ENCODE results near the gene ZNF468. TPM values are rescaled to one million over a fixed set of nuclear protein-coding genes. Genes with fewer than 3 reads are reported as not detected.

ZNF468 gene
- total and polyA plus RNA-seq, 7 donors = 6.9 to 17.1 (median 10.8) TPM

GRCh38 chr19:52789440-52789839, 68.0 kb downstream of the ZNF468 start:
- Histone ChIP-seq H3K9me3 (peaks cover 0 to 3% (median 0%) of the 10 kb centered on the region in 4 donors), H3K4me1 (peaks cover 0 to 18% (median 13%) of the 10 kb centered on the region in 4 donors), H3K27ac (no peak overlapping the region), H3K36me3 (no peaks in the 10 kb centered on the region), H3K4me3 (no peak overlapping the region), H3K27me3 (no peaks in the 10 kb centered on the region)
- DNase-seq = no peak
- 94% methylated on average over 6 of the region's 6 CpGs for WGBS, 2 donors
- no peak for TF ChIP-seq CTCF (IDR thresholded peaks at IDR 0.05)
- no peak for TF ChIP-seq POLR2AphosphoS5 (IDR thresholded peaks at IDR 0.05)
- no peak for TF ChIP-seq EP300 (IDR thresholded peaks at IDR 0.05)
- no peak for TF ChIP-seq POLR2A (IDR thresholded peaks at IDR 0.05)
- intact Hi-C loops (cut with DNase I) = loop anchor here (5.0 kb wide), 1 partner anchor 68 kb away; the partner anchor contains the start of gene ZNF468

Small RNAs within 50 kb of the gene (small RNA-seq; reads per million reads assigned to genes)
- gene ZNF320 = 0 to 0.51 (median 0) reads per million in 3 donors

Other genes starting within 250 kb of the ZNF468 start
- 10 to 100 TPM; 49.2 to 96.7 (median 55.9) TPM for gene ZNF83, start 219.3 kb downstream of the ZNF468 start, total RNA-seq
- 10 to 100 TPM in 2 of 3 donors, 1 to 10 TPM in 1; 5.8 to 20.5 (median 10.2) TPM for gene ZNF83, start 219.3 kb downstream of the ZNF468 start, polyA plus RNA-seq
- 10 to 100 TPM in 2 of 4 donors, 1 to 10 TPM in 2; 5.4 to 10.8 (median 8.8) TPM for gene ZNF611, start 122.6 kb downstream of the ZNF468 start, total RNA-seq
- gene ZNF611, start 122.6 kb downstream of the ZNF468 start, polyA plus RNA-seq = 1 to 10 TPM; 2.3 to 7.0 (median 3.0) TPM
- gene ZNF600, start 70.8 kb downstream of the ZNF468 start, total RNA-seq = 1 to 10 TPM; 6.8 to 9.4 (median 8.2) TPM
- 1 to 10 TPM; 1.8 to 6.5 (median 3.9) TPM for gene ZNF600, start 70.8 kb downstream of the ZNF468 start, polyA plus RNA-seq
- 1 to 10 TPM; 6.4 to 9.1 (median 7.5) TPM for gene ZNF28, start 36.0 kb downstream of the ZNF468 start, total RNA-seq
- 1 to 10 TPM; 4.8 to 6.7 (median 6.4) TPM for gene ZNF28, start 36.0 kb downstream of the ZNF468 start, polyA plus RNA-seq
- 10 to 100 TPM in 3 of 4 donors, 1 to 10 TPM in 1; 9.0 to 21.8 (median 15.0) TPM for gene ZNF320, start 40.0 kb upstream of the ZNF468 start, total RNA-seq
- 1 to 10 TPM; 1.4 to 8.5 (median 6.6) TPM for gene ZNF320, start 40.0 kb upstream of the ZNF468 start, polyA plus RNA-seq
- 1 to 10 TPM; 1.8 to 3.9 (median 3.6) TPM for gene ZNF888, start 65.8 kb upstream of the ZNF468 start, total RNA-seq
- gene ZNF888, start 65.8 kb upstream of the ZNF468 start, polyA plus RNA-seq = 1 to 10 TPM; 1.8 to 5.0 (median 4.6) TPM
- 1 to 10 TPM; 3.6 to 8.4 (median 6.1) TPM for gene ZNF816, start 105.3 kb upstream of the ZNF468 start, total RNA-seq
- gene ZNF816, start 105.3 kb upstream of the ZNF468 start, polyA plus RNA-seq = 1 to 10 TPM; 4.6 to 7.2 (median 5.4) TPM
- under 1 TPM in 1 of 4 donors, not detected in 3; 0.27 TPM for gene ERVV-1, start 156.3 kb upstream of the ZNF468 start, total RNA-seq
- not detected for gene ERVV-1, start 156.3 kb upstream of the ZNF468 start, polyA plus RNA-seq
- not detected for gene ERVV-2, start 187.1 kb upstream of the ZNF468 start, total RNA-seq
- not detected for gene ERVV-2, start 187.1 kb upstream of the ZNF468 start, polyA plus RNA-seq
- 10 to 100 TPM; 20.9 to 70.3 (median 31.8) TPM for gene ZNF160, start 245.8 kb upstream of the ZNF468 start, total RNA-seq
- 10 to 100 TPM in 1 of 3 donors, 1 to 10 TPM in 2; 3.7 to 18.7 (median 4.2) TPM for gene ZNF160, start 245.8 kb upstream of the ZNF468 start, polyA plus RNA-seq

Data from sigmoid colon (tissue), 7 donors.